Fibroblast of skin of right quadriceps (primary cell): Measurements from ENCODE around the gene TRIM38.
"Not testable (repeated sequence)": the region's sequence is repeated elsewhere in the genome, so short reads cannot be mapped to it uniquely, and the experiment has no call there.

Source experiments
- DNase-seq: peaks from one replicate; pipeline ENCODE4 v3.0.0-alpha.2; 2013

The TRIM38 gene

GRCh38 chr6:25942561-25943147 lies 19.9 kb upstream of the TRIM38 start:
- DNase-seq: peak; percentile 28

DNA sequence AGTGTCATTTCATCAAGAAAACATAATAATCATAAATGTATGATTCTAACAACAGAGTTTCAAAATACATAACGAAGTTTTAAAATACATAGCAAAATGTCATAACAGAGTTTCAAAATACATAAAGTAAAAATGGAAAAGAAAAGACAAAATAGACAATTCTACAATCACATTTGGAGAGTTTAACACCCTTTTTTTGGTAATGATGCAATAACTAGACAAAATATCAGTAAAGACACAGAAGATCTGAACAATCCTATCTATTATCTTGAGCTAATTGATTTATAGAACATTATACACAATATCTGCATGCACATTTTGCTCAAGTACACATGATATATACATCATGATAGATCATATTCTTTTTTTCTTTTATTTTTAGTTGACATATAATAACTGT lies 18.7 kb upstream of the TRIM38 start:
- DNase-seq: no peak

- no peak for DNase-seq
Observed at GRCh38 chr6:25944688-25945574, 17.7 kb upstream of the TRIM38 start.

DNA sequence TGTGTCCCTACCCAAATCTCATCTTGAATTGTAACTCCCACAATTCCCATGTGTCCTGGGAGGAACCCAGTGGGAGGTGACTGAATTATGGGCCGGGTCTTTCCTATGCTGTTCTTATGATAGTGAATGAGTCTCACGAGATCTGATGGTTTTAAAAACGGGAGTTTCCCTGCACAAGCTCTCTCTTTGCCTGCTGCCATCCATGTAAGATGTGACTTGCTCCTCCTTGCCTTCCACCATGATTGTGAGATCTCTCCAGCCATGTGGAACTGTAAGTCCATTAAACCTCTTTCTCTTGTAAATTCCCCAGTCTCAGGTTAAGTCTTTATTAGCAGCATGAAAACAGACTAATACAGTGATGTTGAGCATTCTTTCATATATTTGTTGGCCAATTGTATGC lies 16.9 kb upstream of the TRIM38 start:
- DNase-seq: not testable (repeated sequence)

DNA sequence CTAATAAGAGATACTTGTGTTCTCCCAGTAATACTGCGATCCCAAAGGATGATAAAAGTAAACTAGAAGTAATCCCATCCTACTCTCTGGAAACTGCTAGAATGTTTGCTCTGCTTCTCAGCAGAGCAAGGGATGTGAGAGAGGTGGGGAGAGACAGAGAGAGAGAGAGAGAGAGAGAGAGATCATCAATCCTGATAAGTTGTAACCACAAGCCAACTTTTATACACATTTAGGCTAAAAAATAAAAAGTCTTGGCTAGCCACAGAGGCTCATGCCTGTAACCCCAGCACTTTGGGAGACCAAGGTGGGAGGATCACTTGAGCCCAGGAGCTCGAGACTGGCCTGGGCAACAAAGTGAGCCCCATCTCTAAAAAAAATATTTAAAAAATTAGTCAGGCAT lies 16.0 kb upstream of the TRIM38 start:
- DNase-seq: no peak

DNA sequence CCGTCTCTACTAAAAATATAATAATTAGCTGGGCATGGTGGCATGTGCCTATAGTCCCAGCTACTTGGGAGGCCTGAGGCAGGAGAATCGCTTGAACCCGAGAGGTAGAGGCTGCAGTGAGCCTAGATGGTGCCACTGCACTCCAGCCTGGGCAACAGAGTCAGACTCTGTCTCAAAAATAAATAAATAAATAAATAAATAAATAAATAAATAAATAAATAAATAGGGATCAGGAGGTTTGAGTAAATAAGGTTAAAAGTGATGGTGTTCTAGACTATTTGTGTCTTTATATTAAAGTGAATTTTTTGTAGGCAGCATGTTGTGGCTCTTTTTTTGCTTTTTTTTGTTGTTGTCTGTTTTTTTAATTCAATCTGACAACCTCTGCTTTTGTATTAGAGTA lies 15.1 kb upstream of the TRIM38 start:
- DNase-seq: not testable (repeated sequence)

- no peak for DNase-seq
Observed at GRCh38 chr6:25949695-25950094, 12.9 kb upstream of the TRIM38 start.

GRCh38 chr6:25950297-25950696 lies 12.3 kb upstream of the TRIM38 start:
- DNase-seq: no peak

- no peak for DNase-seq
Observed at GRCh38 chr6:25951296-25952032, 11.1 kb upstream of the TRIM38 start.

GRCh38 chr6:25952535-25952934 lies 10.1 kb upstream of the TRIM38 start:
- DNase-seq: no peak

GRCh38 chr6:25953733-25954132 lies 8.9 kb upstream of the TRIM38 start:
- DNase-seq: no peak

DNA sequence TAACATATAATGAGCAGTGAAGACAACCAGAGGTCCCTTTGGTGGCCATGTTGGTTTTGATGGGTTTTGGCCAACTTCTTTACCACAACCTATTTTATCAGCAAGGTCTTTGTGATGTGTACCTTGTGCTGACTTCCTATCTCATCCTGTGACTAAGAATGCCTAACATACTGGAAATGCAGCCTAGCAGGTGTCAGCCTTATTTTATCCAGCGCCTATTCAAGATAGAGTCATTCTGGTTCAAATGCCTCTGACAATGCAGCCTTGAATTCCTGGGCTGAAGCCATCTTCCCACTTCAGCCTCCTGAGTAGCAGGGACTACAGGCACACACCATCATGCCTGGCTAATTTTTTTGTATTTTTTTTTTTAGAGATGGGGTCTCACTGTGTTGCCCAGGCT lies 7.8 kb upstream of the TRIM38 start:
- no peak for DNase-seq

DNA sequence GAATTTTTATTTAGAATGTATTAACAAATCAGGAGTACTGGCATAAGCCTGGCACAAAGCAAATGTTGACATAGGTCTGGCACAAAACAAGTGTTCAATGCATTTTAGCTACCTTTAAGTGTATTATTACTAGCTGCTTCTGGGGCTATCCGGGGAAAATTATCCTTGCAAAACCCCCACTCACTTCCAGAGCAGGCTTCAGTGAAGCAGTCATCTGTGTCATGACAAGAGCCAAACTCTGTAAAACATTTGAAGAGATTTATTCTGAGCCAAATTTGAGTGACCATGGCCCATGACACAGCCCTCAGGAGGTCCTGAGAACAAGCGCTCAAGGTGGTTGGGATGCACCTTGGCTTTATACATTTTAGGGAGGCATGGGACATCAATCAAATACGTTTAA lies 6.4 kb upstream of the TRIM38 start:
- no peak for DNase-seq

- no peak for DNase-seq
Observed at GRCh38 chr6:25958700-25959162, 3.9 kb upstream of the TRIM38 start.

GRCh38 chr6:25959890-25960536 lies 2.6 kb upstream of the TRIM38 start:
- DNase-seq: no peak

GRCh38 chr6:25960734-25961133 lies 1.9 kb upstream of the TRIM38 start:
- no peak for DNase-seq

DNA sequence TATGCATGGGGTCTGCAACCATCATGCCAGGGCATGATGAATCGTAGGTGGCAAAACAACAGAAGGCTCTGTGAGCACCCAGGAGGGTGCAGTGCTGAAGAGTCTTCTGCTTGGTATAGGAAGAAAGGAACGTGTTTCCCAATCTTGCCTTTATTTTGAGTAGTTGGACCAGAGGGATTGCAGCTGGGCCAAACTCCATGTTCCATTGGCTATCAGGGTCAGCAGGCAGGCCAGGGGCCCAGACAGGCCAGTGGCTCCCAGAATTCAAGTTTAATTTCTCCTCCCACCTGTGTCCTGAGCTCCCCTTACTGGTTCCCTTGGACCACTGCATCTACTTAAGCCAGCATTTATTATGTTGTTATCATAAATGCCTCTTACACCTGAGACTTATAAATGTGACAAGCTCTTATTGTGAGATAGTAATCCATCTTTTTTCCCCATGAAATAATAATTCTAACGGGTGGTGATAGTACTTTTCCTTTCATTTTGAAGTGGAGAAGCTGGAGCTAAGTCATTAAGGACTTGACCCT lies 918 bp upstream of the TRIM38 start:
- DNase-seq: no peak

GRCh38 chr6:25963426-25964123 lies 973 bp downstream of the TRIM38 start:
- peak; percentile 10 for DNase-seq

DNA sequence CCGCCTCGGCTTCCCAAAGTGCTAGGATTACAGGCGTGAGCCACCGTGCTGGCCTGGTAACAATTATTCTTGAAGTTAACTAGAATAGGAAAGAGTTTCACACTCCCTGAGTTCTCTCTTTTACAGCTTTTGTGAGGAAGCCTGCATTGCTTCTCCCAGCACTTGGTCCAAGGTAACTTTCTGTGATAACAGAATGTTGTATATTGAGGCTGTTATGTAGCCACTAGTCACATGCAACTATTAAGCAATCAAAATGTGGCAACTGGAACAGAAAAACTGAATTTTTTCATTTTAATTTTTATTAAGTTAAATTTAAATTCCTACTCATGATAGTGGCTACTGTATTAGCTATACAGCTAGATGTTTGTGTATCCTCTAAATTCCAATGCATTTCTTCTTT lies 2.5 kb downstream of the TRIM38 start:
- no peak for DNase-seq

GRCh38 chr6:25966711-25967110 lies 4.1 kb downstream of the TRIM38 start:
- DNase-seq: no peak

DNA sequence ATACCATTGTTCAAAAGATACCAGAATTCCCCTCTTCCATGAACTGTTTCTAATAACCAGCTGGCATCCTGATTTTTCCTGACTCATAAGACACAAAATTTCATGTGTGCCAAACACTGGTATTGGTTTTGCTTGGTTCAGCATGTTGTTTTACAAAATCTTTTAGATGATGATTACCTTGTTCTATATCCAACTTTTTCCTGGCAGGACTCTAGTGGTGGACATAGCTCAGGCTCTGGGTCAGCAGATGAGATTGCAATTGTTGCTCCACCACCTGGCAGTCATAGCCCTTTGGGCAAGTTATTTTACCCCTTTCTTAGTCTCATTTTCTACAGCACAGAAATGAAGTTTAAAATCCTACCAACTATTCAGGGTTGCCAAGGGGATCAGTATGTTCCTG lies 6.2 kb downstream of the TRIM38 start:
- DNase-seq: no peak

- peak; percentile 96 for DNase-seq
Observed at GRCh38 chr6:25971187-25971821, 8.7 kb downstream of the TRIM38 start.
